Measurements from ENCODE around the gene EMX2. TPM values are rescaled to one million over a fixed set of nuclear protein-coding genes. Genes with fewer than 3 reads are reported as not detected.

EMX2 gene
- total and polyA plus RNA-seq, 5 donors: 0.22 to 1.2 (median 0.88) TPM

- no peaks in the 10 kb centered on the region for H3K9me3 ChIP-seq (ENCODE audit: control insufficient read depth, low read length)
- 34% methylated on average over 16 of the region's 16 CpGs for WGBS
- no peaks in the 10 kb centered on the region for H3K4me1 ChIP-seq (ENCODE audit: control insufficient read depth, insufficient read depth, low read length)
- H3K4me3 ChIP-seq (ENCODE audit: low read length): no peak overlapping the region
- H3K27me3 ChIP-seq (ENCODE audit: control insufficient read depth, insufficient read depth): no peaks in the 10 kb centered on the region
- ATAC-seq (no peak), DNase-seq (no peak)
- intact Hi-C loops (cut with DNase I): no loop called here
- H3K27ac ChIP-seq (ENCODE audit: low read length): no peak overlapping the region
Observed at GRCh38 chr10:117546020-117546580, 3.6 kb downstream of the EMX2 start.

GRCh38 chr10:117546581-117547015, 4.1 kb downstream of the EMX2 start:
- no peaks in the 10 kb centered on the region for H3K27me3 ChIP-seq (ENCODE audit: control insufficient read depth, insufficient read depth)
- DNase-seq (no peak), ATAC-seq (no peak)
- no peak overlapping the region for H3K27ac ChIP-seq (ENCODE audit: low read length)
- 37% methylated on average over 29 of the region's 29 CpGs for WGBS
- no peak overlapping the region for H3K4me3 ChIP-seq (ENCODE audit: low read length)
- H3K4me1 ChIP-seq (ENCODE audit: control insufficient read depth, insufficient read depth, low read length): no peaks in the 10 kb centered on the region
- H3K9me3 ChIP-seq (ENCODE audit: control insufficient read depth, low read length): no peaks in the 10 kb centered on the region
- intact Hi-C loops (cut with DNase I): no loop called here

GRCh38 chr10:117547016-117547715, 4.6 kb downstream of the EMX2 start:
- Histone ChIP-seq H3K27ac (ENCODE audit: low read length) (no peak overlapping the region), H3K4me1 (ENCODE audit: control insufficient read depth, insufficient read depth, low read length) (no peaks in the 10 kb centered on the region), H3K4me3 (ENCODE audit: low read length) (no peak overlapping the region), H3K9me3 (ENCODE audit: control insufficient read depth, low read length) (no peaks in the 10 kb centered on the region), H3K27me3 (ENCODE audit: control insufficient read depth, insufficient read depth) (no peaks in the 10 kb centered on the region)
- ATAC-seq (no peak), DNase-seq (no peak)
- intact Hi-C loops (cut with DNase I): no loop called here
- 24% methylated on average over 20 of the region's 20 CpGs for WGBS

GRCh38 chr10:117547716-117548668, 5.4 kb downstream of the EMX2 start:
- Histone ChIP-seq H3K27ac (ENCODE audit: low read length) (no peak overlapping the region), H3K4me3 (ENCODE audit: low read length) (no peak overlapping the region), H3K9me3 (ENCODE audit: control insufficient read depth, low read length) (no peaks in the 10 kb centered on the region), H3K4me1 (ENCODE audit: control insufficient read depth, insufficient read depth, low read length) (no peaks in the 10 kb centered on the region), H3K27me3 (ENCODE audit: control insufficient read depth, insufficient read depth) (no peaks in the 10 kb centered on the region)
- ATAC-seq: no peak
- DNase-seq: no peak
- intact Hi-C loops (cut with DNase I): no loop called here
- 22% methylated on average over 32 of the region's 32 CpGs for WGBS

- no peaks in the 10 kb centered on the region for H3K4me1 ChIP-seq (ENCODE audit: control insufficient read depth, insufficient read depth, low read length)
- H3K4me3 ChIP-seq (ENCODE audit: low read length): no peak overlapping the region
- intact Hi-C loops (cut with DNase I): no loop called here
Observed at GRCh38 chr10:117549100-117549585, 6.6 kb downstream of the EMX2 start.

GRCh38 chr10:117550076-117550475, 7.5 kb downstream of the EMX2 start:
- DNase-seq: no peak
- Histone ChIP-seq H3K4me1 (ENCODE audit: control insufficient read depth, insufficient read depth, low read length) (no peaks in the 10 kb centered on the region), H3K27me3 (ENCODE audit: control insufficient read depth, insufficient read depth) (no peaks in the 10 kb centered on the region), H3K4me3 (ENCODE audit: low read length) (no peak overlapping the region), H3K27ac (ENCODE audit: low read length) (no peak overlapping the region), H3K9me3 (ENCODE audit: control insufficient read depth, low read length) (no peaks in the 10 kb centered on the region)
- intact Hi-C loops (cut with DNase I): no loop called here
- 30% methylated on average over 6 of the region's 6 CpGs for WGBS
- no peak for ATAC-seq

More at GRCh38 chr10:117549100-117549585, 6.6 kb downstream of the EMX2 start:
- 34% methylated on average over 6 of the region's 6 CpGs for WGBS
- Histone ChIP-seq H3K9me3 (ENCODE audit: control insufficient read depth, low read length) (no peaks in the 10 kb centered on the region), H3K27me3 (ENCODE audit: control insufficient read depth, insufficient read depth) (no peaks in the 10 kb centered on the region), H3K27ac (ENCODE audit: low read length) (no peak overlapping the region)
- ATAC-seq (no peak), DNase-seq (no peak)

- ATAC-seq: no peak
- Histone ChIP-seq H3K4me3 (ENCODE audit: low read length) (no peak overlapping the region), H3K27me3 (ENCODE audit: control insufficient read depth, insufficient read depth) (no peaks in the 10 kb centered on the region), H3K27ac (ENCODE audit: low read length) (no peak overlapping the region), H3K4me1 (ENCODE audit: control insufficient read depth, insufficient read depth, low read length) (no peaks in the 10 kb centered on the region), H3K9me3 (ENCODE audit: control insufficient read depth, low read length) (no peaks in the 10 kb centered on the region)
- DNase-seq: no peak
- intact Hi-C loops (cut with DNase I): no loop called here
- WGBS: 16% methylated on average over 22 of the region's 22 CpGs
Observed at GRCh38 chr10:117550599-117551329, 8.2 kb downstream of the EMX2 start.

- no peaks in the 10 kb centered on the region for H3K27me3 ChIP-seq (ENCODE audit: control insufficient read depth, insufficient read depth)
- no peaks in the 10 kb centered on the region for H3K9me3 ChIP-seq (ENCODE audit: control insufficient read depth, low read length)
- intact Hi-C loops (cut with DNase I): no loop called here
- no peak overlapping the region for H3K27ac ChIP-seq (ENCODE audit: low read length)
- DNase-seq: no peak
- 9% methylated on average over 45 of the region's 45 CpGs for WGBS
- ATAC-seq: no peak
- H3K4me3 ChIP-seq (ENCODE audit: low read length): no peak overlapping the region
- H3K4me1 ChIP-seq (ENCODE audit: control insufficient read depth, insufficient read depth, low read length): no peaks in the 10 kb centered on the region
Observed at GRCh38 chr10:117551330-117552155, 9.0 kb downstream of the EMX2 start.

GRCh38 chr10:117552156-117552631, 9.6 kb downstream of the EMX2 start:
- intact Hi-C loops (cut with DNase I): no loop called here
- Histone ChIP-seq H3K9me3 (ENCODE audit: control insufficient read depth, low read length) (no peaks in the 10 kb centered on the region), H3K27ac (ENCODE audit: low read length) (no peak overlapping the region), H3K4me3 (ENCODE audit: low read length) (no peak overlapping the region), H3K27me3 (ENCODE audit: control insufficient read depth, insufficient read depth) (no peaks in the 10 kb centered on the region), H3K4me1 (ENCODE audit: control insufficient read depth, insufficient read depth, low read length) (no peaks in the 10 kb centered on the region)
- WGBS: 4% methylated on average over 39 of the region's 39 CpGs
- DNase-seq: no peak
- no peak for ATAC-seq

GRCh38 chr10:117552701-117553141, 10.2 kb downstream of the EMX2 start:
- WGBS: 21% methylated on average over 13 of the region's 13 CpGs
- H3K4me3 ChIP-seq (ENCODE audit: low read length): no peak overlapping the region

More at GRCh38 chr10:117552701-117553141, 10.2 kb downstream of the EMX2 start:
- Histone ChIP-seq H3K27me3 (ENCODE audit: control insufficient read depth, insufficient read depth) (no peaks in the 10 kb centered on the region), H3K4me1 (ENCODE audit: control insufficient read depth, insufficient read depth, low read length) (no peaks in the 10 kb centered on the region), H3K27ac (ENCODE audit: low read length) (no peak overlapping the region), H3K9me3 (ENCODE audit: control insufficient read depth, low read length) (no peaks in the 10 kb centered on the region)
- intact Hi-C loops (cut with DNase I): no loop called here
- ATAC-seq (no peak), DNase-seq (no peak)

Measured in right cardiac atrium (tissue), 5 donors.